MM.1S (cell line): Measurements from ENCODE around the gene NFRKB.
A peak's percentile ranks its signal among the peaks of the same experiment; 100 is the strongest.

ENCODE experiments used
- DNase-seq: peaks from one replicate; pipeline ENCODE4 v3.0.0-alpha.2; 2015
- H2AFZ ChIP-seq: fragments of 300-600 bp; sonication (generic); 2 replicates; pipeline ENCODE4 v1.6.0; 2016; ENCODE audit warnings: antibody characterized with exemption, low read length
- H3F3A ChIP-seq: fragments of 300-600 bp; sonication (generic); 2 replicates; pipeline ENCODE4 v1.6.1; 2016; ENCODE audit warnings: mild to moderate bottlenecking, antibody characterized with exemption, low read length, moderate library complexity, mixed read lengths; ENCODE audit not compliant: insufficient read depth
- H3K27ac ChIP-seq: fragments of 300-600 bp; sonication (generic); 2 replicates; pipeline ENCODE4 v1.5.1; 2016; ENCODE audit warnings: mild to moderate bottlenecking, low read length
- H3K27me3 ChIP-seq: fragments of 300-600 bp; sonication (generic); replicated peaks from 2 replicates; pipeline ENCODE4 v1.6.0; 2016; ENCODE audit warnings: low read length; ENCODE audit not compliant: insufficient read depth
- H3K36me3 ChIP-seq: fragments of 300-600 bp; sonication (generic); replicated peaks from 2 replicates; pipeline ENCODE4 v1.6.1; 2016; ENCODE audit warnings: mild to moderate bottlenecking, low read length, mixed read lengths; ENCODE audit not compliant: insufficient read depth
- H3K4me1 ChIP-seq: fragments of 300-600 bp; sonication (generic); 2 replicates; pipeline ENCODE4 v1.6.1; 2016; ENCODE audit warnings: low read length, mixed read lengths
- H3K4me2 ChIP-seq: fragments of 300-600 bp; sonication (generic); 2 replicates; pipeline ENCODE4 v1.6.0; 2016; ENCODE audit warnings: low read depth, low read length
- H3K4me3 ChIP-seq: fragments of 300-600 bp; sonication (generic); 2 replicates; pipeline ENCODE4 v1.5.1; 2016; ENCODE audit warnings: low read length, mixed read lengths
- H3K79me2 ChIP-seq: fragments of 300-600 bp; sonication (generic); 2 replicates; pipeline ENCODE4 v1.6.1; 2016; ENCODE audit warnings: mixed run types, low read length, mixed read lengths
- H3K9ac ChIP-seq: fragments of 300-600 bp; sonication (generic); 2 replicates; pipeline ENCODE4 v1.6.1; 2016; ENCODE audit warnings: low read length, mixed read lengths
- H3K9me2 ChIP-seq: fragments of 300-600 bp; sonication (generic); replicated peaks from 2 replicates; pipeline ENCODE4 v1.6.1; 2016; ENCODE audit warnings: mild to moderate bottlenecking, low read length, mixed read lengths; ENCODE audit not compliant: insufficient read depth
- H3K9me3 ChIP-seq: fragments of 300-600 bp; sonication (generic); replicated peaks from 2 replicates; pipeline ENCODE4 v1.6.1; 2016; ENCODE audit warnings: mild to moderate bottlenecking, low read length, mixed read lengths; ENCODE audit not compliant: insufficient read depth
- H4K20me1 ChIP-seq: fragments of 300-600 bp; sonication (generic); 2 replicates; pipeline ENCODE4 v1.6.1; 2016; ENCODE audit warnings: mild to moderate bottlenecking, low read length, moderate library complexity, mixed read lengths; ENCODE audit not compliant: insufficient read depth
- CTCF ChIP-seq: fragments of 300-600 bp; sonication (generic); IDR thresholded peaks from 2 replicates; pipeline ENCODE4 v1.5.1; 2016; ENCODE audit warnings: antibody characterized with exemption, low read length, mixed read lengths
- EZH2 ChIP-seq: fragments of 300-600 bp; sonication (generic); optimal IDR thresholded peaks from 2 replicates; pipeline ENCODE3; 2017; ENCODE audit warnings: low read depth, mild to moderate bottlenecking, antibody characterized with exemption, low read length, mixed read lengths
- EZH2phosphoT487 ChIP-seq: fragments of 300-600 bp; sonication (generic); IDR thresholded peaks from 2 replicates; pipeline ENCODE4 v1.6.1; 2018; ENCODE audit warnings: antibody characterized with exemption, low read length

Gene NFRKB

GRCh38 chr11:129846508-129847335 lies 48.7 kb downstream of the NFRKB start:
- Histone ChIP-seq H3K27me3 (no peaks in the 10 kb centered on the region), H3K9ac (no peak overlapping the region), H2AFZ (peak overlapping the region; percentile 20; the same call in 1 of the 2 replicates), H3K4me2 (peak overlapping the region; percentile 75), H3K4me1 (peaks cover 6% of the 10 kb centered on the region), H3K9me2 (no peaks in the 10 kb centered on the region), H3K9me3 (no peaks in the 10 kb centered on the region), H3F3A (peaks cover 4% of the 10 kb centered on the region; the same call in 1 of the 2 replicates), H3K4me3 (peak overlapping the region; percentile 10; the same call in 1 of the 2 replicates), H3K36me3 (no peaks in the 10 kb centered on the region), H3K27ac (no peak overlapping the region; the same call in 1 of the 2 replicates), H3K79me2 (no peaks in the 10 kb centered on the region), H4K20me1 (no peaks in the 10 kb centered on the region)
- DNase-seq = peak; percentile 89
- TF ChIP-seq CTCF (no peak), EZH2phosphoT487 (no peak), EZH2 (no peak)
